GM20000 (cell line): ENCODE measurements around the gene CCDC85B.

Experiments
- DNase-seq: peaks from one replicate; pipeline ENCODE4 v3.0.0; 2012; ENCODE audit warnings: low spot score
- CTCF ChIP-seq: IDR thresholded peaks from 2 replicates; pipeline ENCODE4 v1.5.1; 2012; ENCODE audit warnings: mild to moderate bottlenecking, control low read depth; ENCODE audit errors: extremely low read depth, missing control alignments

Gene CCDC85B

GRCh38 chr11:65919141-65919572, 28.7 kb downstream of the CCDC85B start, which contains the start of gene DRAP1:
DRAP1 (plus strand) TSS chr11:65919426; CDS start chr11:65919502, 76 bp downstream.
- peak; percentile 100 for DNase-seq
- TF ChIP-seq CTCF = no peak

- TF ChIP-seq CTCF = no peak
- DNase-seq = no peak
Observed at GRCh38 chr11:65919573-65920371, 29.3 kb downstream of the CCDC85B start.

DNA sequence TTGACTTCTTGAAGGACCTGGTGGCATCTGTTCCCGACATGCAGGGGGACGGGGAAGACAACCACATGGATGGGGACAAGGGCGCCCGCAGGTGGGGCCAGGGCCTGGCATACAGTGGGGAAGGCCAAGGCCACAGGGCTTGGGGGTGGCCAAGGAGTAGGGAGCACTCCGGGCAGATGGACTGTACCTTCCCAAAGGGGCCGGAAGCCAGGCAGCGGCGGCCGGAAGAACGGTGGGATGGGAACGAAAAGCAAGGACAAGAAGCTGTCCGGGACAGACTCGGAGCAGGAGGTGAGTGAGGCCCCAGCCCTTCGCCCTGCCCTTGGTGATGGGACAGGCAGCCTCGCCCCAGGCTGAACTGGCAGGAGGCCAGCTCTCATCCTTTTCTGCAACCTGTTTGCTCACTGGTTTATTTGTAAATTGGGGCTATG, 29.9 kb downstream of the CCDC85B start:
- no peak for DNase-seq
- TF ChIP-seq CTCF = no peak

- DNase-seq = no peak
- TF ChIP-seq CTCF = no peak
Observed at GRCh38 chr11:65921033-65921555, 30.6 kb downstream of the CCDC85B start.

DNA sequence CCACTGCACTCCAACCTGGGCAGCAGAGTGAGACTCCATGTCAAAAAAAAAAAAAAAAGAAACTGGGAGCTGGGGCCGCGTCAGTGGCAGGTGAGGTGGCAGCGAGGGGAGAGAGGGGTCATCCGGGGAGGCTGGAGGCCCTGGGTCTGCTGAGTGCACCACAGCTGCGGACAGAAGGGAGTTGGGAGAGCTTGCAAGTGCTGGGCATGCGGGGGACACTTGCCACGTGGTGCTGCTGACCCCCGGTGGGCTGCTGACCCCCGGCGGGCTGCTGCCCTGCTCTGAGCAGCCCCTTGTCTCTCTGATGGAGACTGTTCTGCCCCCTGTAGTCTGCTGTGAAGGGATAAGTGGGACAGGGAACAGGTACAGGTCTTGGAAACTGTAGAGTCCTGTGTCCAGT, 31.4 kb downstream of the CCDC85B start:
- no peak for TF ChIP-seq CTCF
- DNase-seq = no peak

DNA sequence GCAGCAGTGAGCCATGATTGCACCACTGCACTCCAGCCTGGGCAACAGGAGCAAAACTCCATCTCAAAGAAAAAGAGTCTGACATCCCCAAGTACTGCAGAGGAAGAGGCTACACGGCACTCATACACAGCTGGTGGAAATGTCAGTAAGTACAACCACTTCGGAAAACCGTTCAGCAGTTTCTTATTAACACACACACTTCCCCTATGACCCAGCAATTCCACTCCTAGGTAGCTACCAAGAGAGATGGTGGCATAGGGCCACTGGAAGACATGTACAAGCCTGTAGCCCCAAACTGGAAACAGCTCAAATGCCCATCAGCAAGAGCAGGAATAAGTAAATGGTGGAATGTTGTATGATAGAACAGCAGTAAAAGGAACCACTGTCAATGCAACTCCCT, 32.1 kb downstream of the CCDC85B start:
- DNase-seq = no peak
- TF ChIP-seq CTCF = no peak

GRCh38 chr11:65925397-65925796, 34.9 kb downstream of the CCDC85B start:
- DNase-seq = no peak
- no peak for TF ChIP-seq CTCF
